SK-N-SH (cell line): ENCODE measurements around the gene IL4R. TPM values are rescaled to one million over a fixed set of nuclear protein-coding genes. Genes with fewer than 3 reads are reported as not detected.
A peak's percentile ranks its signal among the peaks of the same experiment; 100 is the strongest.

ENCODE experiments used
- CTCF ChIA-PET: fragments of 300-600, 350-600 bp; formaldehyde crosslinking; extraction: SDS; loops from one replicate; lab custom pipeline; 2021; lab: Yijun Ruan, JAX
- POLR2A ChIA-PET: fragments of 350-600 bp; sonication (Branson Sonifier 250); formaldehyde crosslinking; extraction: SDS; loops from one replicate; lab custom pipeline; 2020; ENCODE audit warnings: antibody characterized with exemption, inconsistent platforms; lab: Yijun Ruan, JAX
- DNase-seq: peaks from one replicate; pipeline ENCODE4 v3.0.0; 2012
- H2AFZ ChIP-seq: fragments of 200-600 bp; sonication (generic); 2 replicates; pipeline ENCODE4 v1.8.1; 2016; ENCODE audit warnings: antibody characterized with exemption, mild to moderate bottlenecking, low read depth
- H3F3A ChIP-seq: fragments of 200-600 bp; sonication (generic); replicated peaks from 2 replicates; pipeline ENCODE3; 2016; ENCODE audit warnings: antibody characterized with exemption, mild to moderate bottlenecking; ENCODE audit not compliant: insufficient read depth
- H3K27ac ChIP-seq, 2 experiments: fragments of 200-500 bp in 1 of 2; fragments of 200-600 bp in 1 of 2; sonication (Bioruptor generic) in 1 of 2; sonication (generic), shearing (Covaris generic) in 1 of 2; 2 replicates each; pipeline versions ENCODE4 v1.5.1 to v1.6.1; 2014 to 2016; ENCODE audit warnings: low read depth in 2 of 2, inconsistent platforms in 1 of 2, low read length in 1 of 2, mild to moderate bottlenecking in 1 of 2, mixed read lengths in 1 of 2
- H3K27me3 ChIP-seq: fragments of 200-600 bp; sonication (generic), shearing (Covaris generic); 2 replicates; pipeline ENCODE4 v1.6.1; 2016; ENCODE audit warnings: mixed run types; ENCODE audit not compliant: insufficient read depth
- H3K36me3 ChIP-seq, 2 experiments: fragments of 200-500 bp in 1 of 2; fragments of 200-600 bp in 1 of 2; sonication (Bioruptor generic) in 1 of 2; sonication (generic) in 1 of 2; replicated peaks in 1 of 2; 2 replicates each; pipeline versions ENCODE3 to v1.5.1; 2014 to 2016; ENCODE audit warnings: low read length in 1 of 2, mild to moderate bottlenecking in 1 of 2; ENCODE audit not compliant: insufficient read depth in 2 of 2, control insufficient read depth in 1 of 2
- H3K4me1 ChIP-seq, 2 experiments: fragments of 200-500 bp in 1 of 2; fragments of 200-600 bp in 1 of 2; sonication (Bioruptor generic) in 1 of 2; sonication (generic), shearing (Covaris generic) in 1 of 2; 2 replicates each; pipeline versions ENCODE4 v1.5.1 to v1.6.1; 2014 to 2016; ENCODE audit warnings: low read depth in 1 of 2, low read length in 1 of 2, mixed run types in 1 of 2; ENCODE audit not compliant: insufficient read depth in 2 of 2, control insufficient read depth in 1 of 2
- H3K4me2 ChIP-seq: fragments of 200-600 bp; sonication (generic), shearing (Covaris generic); 2 replicates; pipeline ENCODE4 v1.6.1; 2017; ENCODE audit warnings: mixed run types
- H3K4me3 ChIP-seq, 2 experiments: fragments of 200-500 bp in 1 of 2; fragments of 200-600 bp in 1 of 2; sonication (Bioruptor generic) in 1 of 2; sonication (generic), shearing (Covaris generic) in 1 of 2; 2 replicates each; pipeline versions ENCODE4 v1.5.1 to v1.8.1; 2014 to 2016; ENCODE audit warnings: low read depth in 2 of 2, inconsistent platforms in 1 of 2, low read length in 1 of 2, mild to moderate bottlenecking in 1 of 2, mixed read lengths in 1 of 2, moderate library complexity in 1 of 2
- H3K79me2 ChIP-seq: fragments of 200-600 bp; sonication (generic); 2 replicates; pipeline ENCODE4 v1.8.1; 2017; ENCODE audit warnings: mild to moderate bottlenecking; ENCODE audit not compliant: insufficient read depth
- H3K9ac ChIP-seq: fragments of 200-600 bp; sonication (generic); 2 replicates; pipeline ENCODE4 v1.6.1; 2017; ENCODE audit warnings: mixed run types
- H3K9me2 ChIP-seq: fragments of 200-600 bp; sonication (generic); 2 replicates; pipeline ENCODE4 v1.6.1; 2017; ENCODE audit warnings: mixed run types
- H3K9me3 ChIP-seq: fragments of 200-600 bp; sonication (generic); 2 replicates; pipeline ENCODE4 v1.6.1; 2017; ENCODE audit warnings: mixed run types, mild to moderate bottlenecking, moderate library complexity
- H4K20me1 ChIP-seq: fragments of 200-600 bp; sonication (generic); 2 replicates; pipeline ENCODE4 v1.6.1; 2017; ENCODE audit warnings: mild to moderate bottlenecking, mixed run types; ENCODE audit not compliant: insufficient read depth
- CHD2 ChIP-seq: fragments of 150-350 bp; IDR thresholded peaks from 2 replicates; pipeline ENCODE4 v1.6.1; 2018; ENCODE audit warnings: low read length; ENCODE audit not compliant: partially characterized antibody
- EZH2phosphoT487 ChIP-seq: fragments of 200-600 bp; sonication (generic); IDR thresholded peaks from 2 replicates; pipeline ENCODE4 v1.6.1; 2017; ENCODE audit warnings: low read depth, mixed run types, mild to moderate bottlenecking, antibody characterized with exemption, moderate library complexity, borderline replicate concordance
- MEF2A ChIP-seq: IDR thresholded peaks from 2 replicates; pipeline ENCODE4 v1.4.0; 2012; ENCODE audit warnings: low read depth, borderline replicate concordance
- MXI1 ChIP-seq: IDR thresholded peaks from 2 replicates; pipeline ENCODE4 v1.6.1; 2012; ENCODE audit warnings: mild to moderate bottlenecking, low read depth, low read length, improper control_type of control experiment
- NFIC ChIP-seq: IDR thresholded peaks from 2 replicates; pipeline ENCODE4 v1.4.0; 2012; ENCODE audit warnings: borderline replicate concordance
- NRF1 ChIP-seq: IDR thresholded peaks from 2 replicates; pipeline ENCODE4 v1.6.1; 2012; ENCODE audit warnings: low read depth, mild to moderate bottlenecking, low read length
- PBX3 ChIP-seq: IDR thresholded peaks from 2 replicates; pipeline ENCODE4; 2012
- POLR2AphosphoS5 ChIP-seq: IDR thresholded peaks from 2 replicates; pipeline ENCODE4 v1.6.1; 2012; ENCODE audit warnings: low read depth, low read length
- TAF1 ChIP-seq: IDR thresholded peaks from 2 replicates; pipeline ENCODE4 v1.6.1; 2012; ENCODE audit warnings: low read depth, mild to moderate bottlenecking, low read length, moderate library complexity, borderline replicate concordance
- TCF12 ChIP-seq: IDR thresholded peaks from 2 replicates; pipeline ENCODE4 v1.4.0; 2012
- TEAD4 ChIP-seq: IDR thresholded peaks from 2 replicates; pipeline ENCODE4 v1.4.0; 2012; ENCODE audit warnings: mild to moderate bottlenecking, borderline replicate concordance; ENCODE audit not compliant: insufficient read depth
- YY1 ChIP-seq: IDR thresholded peaks from 2 replicates; pipeline ENCODE4 v1.4.0; 2012; ENCODE audit warnings: low read depth, mild to moderate bottlenecking
- WGBS: methylation state at CpG from one replicate; pipeline ENCODE4 v1.1.6; 2017; ENCODE audit warnings: low lambda C conversion rate; 5-methylcytosine and 5-hydroxymethylcytosine counted together
- polyA plus RNA-seq, 3 experiments: library from polyadenylated mRNA; depleted of rRNA; stranded (reverse); fragments of >200 nt; gene quantifications; 2 replicates each; pipeline ENCODE4 v1.2.3, GENCODE V29; 2012

The IL4R gene
- polyA plus RNA-seq, 1 of the 3 experiments (the other 2 are of a cell fraction) = 16.1 TPM

- Histone ChIP-seq H2AFZ (no peak overlapping the region), H3K4me3 (no peak overlapping the region), H4K20me1 (no peaks in the 10 kb centered on the region), H3K4me1 (peaks cover 0 to 18% of the 10 kb centered on the region in 2 experiments; a peak in 2 of 4 replicates), H3K4me2 (no peak overlapping the region), H3K27me3 (no peaks in the 10 kb centered on the region), H3K9me3 (no peaks in the 10 kb centered on the region), H3F3A (peaks cover 24% of the 10 kb centered on the region), H3K9ac (no peak overlapping the region), H3K9me2 (no peaks in the 10 kb centered on the region), H3K27ac (no peak overlapping the region), H3K36me3 (peaks cover 0 to 1% of the 10 kb centered on the region in 2 experiments), H3K79me2 (no peaks in the 10 kb centered on the region)
- ChIA-PET POLR2A (no interaction called here), CTCF (no interaction called here)
- WGBS = 66% methylated on average over 4 of the region's 10 CpGs
- no peak for TF ChIP-seq YY1
- TF ChIP-seq TCF12 = no peak
- TF ChIP-seq MXI1 = no peak
- TF ChIP-seq PBX3 = no peak
- no peak for TF ChIP-seq CHD2
- no peak for TF ChIP-seq TEAD4
- TF ChIP-seq NRF1 = no peak
- TF ChIP-seq POLR2AphosphoS5 = no peak
- no peak for TF ChIP-seq NFIC
- no peak for TF ChIP-seq MEF2A
- no peak for DNase-seq
These were observed 90.5 kb downstream of the IL4R start for GRCh38 chr16:27404163-27404823.

GRCh38 chr16:27405546-27406451, 92.0 kb downstream of the IL4R start:
- Histone ChIP-seq H3K9ac (no peak overlapping the region), H3K27ac (peak overlapping the region in 1 of 2 experiments; percentile 24; a peak in 1 of 4 replicates), H3K27me3 (no peaks in the 10 kb centered on the region), H3K79me2 (no peaks in the 10 kb centered on the region), H3K4me1 (peaks cover 0 to 18% of the 10 kb centered on the region in 2 experiments; a peak in 2 of 4 replicates), H4K20me1 (no peaks in the 10 kb centered on the region), H3K9me2 (no peaks in the 10 kb centered on the region), H2AFZ (peak overlapping the region; percentile 46; the same call in 1 of the 2 replicates), H3F3A (peaks cover 22% of the 10 kb centered on the region), H3K9me3 (no peaks in the 10 kb centered on the region), H3K36me3 (peaks cover 0 to 7% of the 10 kb centered on the region in 2 experiments), H3K4me3 (no peak overlapping the region), H3K4me2 (no peak overlapping the region)
- WGBS = 29% methylated on average over 12 of the region's 19 CpGs
- ChIA-PET POLR2A (no interaction called here), CTCF (interaction anchor here (1.6 kb wide), 1 partner anchor 171 kb away, joined by 3 read pairs; no protein-coding TSS in a partner anchor)
- TF ChIP-seq EZH2phosphoT487 (no peak), NFIC (no peak), TAF1 (no peak)
- DNase-seq = no peak
